C4-2B (cell line): ENCODE measurements around the gene DLX5.

Experiments used
- H3K27ac ChIP-seq: fragments of 450-650 bp; 2 replicates; pipeline ENCODE4 v1.5.1; 2017
- CTCF ChIP-seq: fragments of 450-650 bp; conservative IDR thresholded peaks from 2 replicates; pipeline ENCODE4 v1.5.1; 2017; ENCODE audit warnings: mild to moderate bottlenecking
- ZFX ChIP-seq: fragments of 450-650 bp; IDR thresholded peaks from 2 replicates; pipeline ENCODE4 v1.6.1; 2017

Gene DLX5

GRCh38 chr7:97027427-97028234 lies 3.0 kb upstream of the DLX5 start:
- peak; percentile 92 for TF ChIP-seq CTCF
- TF ChIP-seq ZFX: no peak

GRCh38 chr7:97026715-97027426 lies 2.2 kb upstream of the DLX5 start:
- H3K27ac ChIP-seq: no peak overlapping the region
- TF ChIP-seq ZFX: no peak
- no peak for TF ChIP-seq CTCF

More at GRCh38 chr7:97027427-97028234, 3.0 kb upstream of the DLX5 start:
- H3K27ac ChIP-seq: no peak overlapping the region

GRCh38 chr7:97025983-97026714 lies 1.5 kb upstream of the DLX5 start:
- TF ChIP-seq ZFX (no peak), CTCF (no peak)
- H3K27ac ChIP-seq: no peak overlapping the region

- H3K27ac ChIP-seq: no peak overlapping the region
- TF ChIP-seq CTCF (no peak), ZFX (no peak)
Observed at GRCh38 chr7:97025130-97025499, 484 bp upstream of the DLX5 start.

GRCh38 chr7:97022491-97023306 lies 1.9 kb downstream of the DLX5 start:
- H3K27ac ChIP-seq: no peak overlapping the region
- no peak for TF ChIP-seq CTCF
- TF ChIP-seq ZFX: no peak

GRCh38 chr7:97021747-97022490 lies 2.7 kb downstream of the DLX5 start:
- no peak for TF ChIP-seq CTCF
- no peak for TF ChIP-seq ZFX
- no peak overlapping the region for H3K27ac ChIP-seq
